HPDE6-E6E7 (cell line): ENCODE results near the gene CIDEB.
"Not testable (repeated sequence)": the region's sequence is repeated elsewhere in the genome, so short reads cannot be mapped to it uniquely, and the experiment has no call there.

Source experiments
- DNase-seq: peaks from one replicate; pipeline ENCODE4 v3.0.0; 2011; ENCODE audit warnings: missing footprints; ENCODE audit errors: extremely low spot score

The CIDEB gene

GRCh38 chr14:24332268-24332993, 24.7 kb upstream of the CIDEB start:
- DNase-seq = peak; percentile 91

GRCh38 chr14:24331731-24332267, 24.0 kb upstream of the CIDEB start:
- no peak for DNase-seq

GRCh38 chr14:24330973-24331674, 23.3 kb upstream of the CIDEB start:
- no peak for DNase-seq

GRCh38 chr14:24329736-24330135, 22.0 kb upstream of the CIDEB start:
- DNase-seq = no peak

- no peak for DNase-seq
Observed at GRCh38 chr14:24329073-24329663, 21.4 kb upstream of the CIDEB start.

- not testable (repeated sequence) for DNase-seq
Observed at GRCh38 chr14:24327914-24328313, 20.1 kb upstream of the CIDEB start.

- no peak for DNase-seq
Observed at GRCh38 chr14:24327303-24327702, 19.5 kb upstream of the CIDEB start.

GRCh38 chr14:24325963-24326362, 18.2 kb upstream of the CIDEB start:
- DNase-seq = no peak

GRCh38 chr14:24325041-24325530, 17.3 kb upstream of the CIDEB start:
- DNase-seq = no peak

GRCh38 chr14:24324024-24324423, 16.2 kb upstream of the CIDEB start:
- DNase-seq = no peak

GRCh38 chr14:24323341-24323740, 15.6 kb upstream of the CIDEB start:
- DNase-seq = no peak

- DNase-seq = no peak
Observed at GRCh38 chr14:24322672-24323071, 14.9 kb upstream of the CIDEB start.

- DNase-seq = no peak
Observed at GRCh38 chr14:24321212-24321975, 13.6 kb upstream of the CIDEB start.

GRCh38 chr14:24317141-24317928, 9.6 kb upstream of the CIDEB start:
- no peak for DNase-seq

GRCh38 chr14:24316597-24316950, 8.8 kb upstream of the CIDEB start:
- DNase-seq = no peak

- DNase-seq = no peak
Observed at GRCh38 chr14:24315807-24316596, 8.2 kb upstream of the CIDEB start.

GRCh38 chr14:24315243-24315806, 7.5 kb upstream of the CIDEB start:
- no peak for DNase-seq

- no peak for DNase-seq
Observed at GRCh38 chr14:24314377-24315193, 6.8 kb upstream of the CIDEB start.

GRCh38 chr14:24313913-24314312, 6.1 kb upstream of the CIDEB start:
- DNase-seq = no peak
